HepG2 (cell line): ENCODE results near the gene FZD7. TPM values are rescaled to one million over a fixed set of nuclear protein-coding genes. Genes with fewer than 3 reads are reported as not detected.

Experiments
- ATAC-seq: fragments of 200-7000 bp; cut with Tn5 transposase; 3 replicates; pipeline ENCODE4 v1.9.1; 2020; ENCODE audit warnings: mild to moderate bottlenecking, moderate library complexity
- BruUV-seq: library from RNA; stranded (reverse); fragments of 400-500 nt; replicated peaks from 2 replicates; lab custom pipeline; 2021; lab: Mats Ljungman, UMichigan
- CTCF ChIA-PET: fragments of 300-600 bp; formaldehyde crosslinking; extraction: SDS; loops from one replicate; lab custom pipeline; 2021; ENCODE audit warnings: low total read pairs, inconsistent platforms, low intra/inter-chr PET ratio; lab: Yijun Ruan, JAX
- POLR2A ChIA-PET: fragments of 350-600 bp; sonication (Branson Sonifier 250); formaldehyde crosslinking; loops from one replicate; lab custom pipeline; 2020; ENCODE audit warnings: antibody characterized with exemption, inconsistent platforms; lab: Yijun Ruan, JAX
- DNase-seq: peaks from one replicate; pipeline ENCODE4 v3.0.0-alpha.2; 2015; ENCODE audit warnings: low spot score
- FAIRE-seq: peaks from 3 replicates; lab custom pipeline; 2011; peaks lifted over from hg19 to GRCh38; lab: Jason Lieb, UNC
- H2AFZ ChIP-seq: one replicate; pipeline ENCODE4 v1.6.1; 2011; ENCODE audit warnings: low read length, inconsistent platforms
- H3K27ac ChIP-seq: fragments of 300-600 bp; 3 replicates; pipeline ENCODE4 v1.8.0; 2011; ENCODE audit warnings: mixed run types, mild to moderate bottlenecking, mixed read lengths, low read length, inconsistent platforms; ENCODE audit not compliant: insufficient read depth; ENCODE audit errors: extremely low read length
- H3K27me3 ChIP-seq, 2 experiments: fragments of 200-600 bp in 1 of 2; 2 replicates in 1 of 2; 3 replicates in 1 of 2; pipeline versions ENCODE4 v1.6.0 to v1.8.0; 2011; ENCODE audit warnings: low read length in 2 of 2, mild to moderate bottlenecking in 2 of 2, moderate library complexity in 2 of 2, inconsistent platforms in 1 of 2; ENCODE audit not compliant: insufficient read depth in 2 of 2, control insufficient read depth in 1 of 2
- H3K36me3 ChIP-seq, 2 experiments: fragments of 200-600 bp in 1 of 2; replicated peaks in 1 of 2; 2 replicates in 1 of 2; 3 replicates in 1 of 2; pipeline versions ENCODE4 v1.5.1 to v1.8.0; 2011; ENCODE audit warnings: low read length in 2 of 2, inconsistent platforms in 1 of 2; ENCODE audit not compliant: insufficient read depth in 2 of 2, control insufficient read depth in 1 of 2
- H3K4me1 ChIP-seq: 2 replicates; pipeline ENCODE4 v1.5.1; 2012; ENCODE audit warnings: low read length, inconsistent platforms; ENCODE audit not compliant: insufficient read depth
- H3K4me2 ChIP-seq: 2 replicates; pipeline ENCODE4 v1.6.0; 2011; ENCODE audit warnings: low read depth, low read length, inconsistent platforms
- H3K4me3 ChIP-seq, 3 experiments: fragments of 200-600 bp in 1 of 3; sonication (generic), shearing (Covaris generic) in 1 of 3; replicated peaks in 1 of 3; 2 replicates each; pipeline ENCODE4 v1.5.1; 2011 to 2016; ENCODE audit warnings: low read length in 3 of 3, inconsistent platforms in 2 of 3, low read depth in 2 of 3, mild to moderate bottlenecking in 2 of 3, control low read depth in 1 of 3, mixed read lengths in 1 of 3; ENCODE audit not compliant: insufficient read depth in 1 of 3
- H3K79me2 ChIP-seq: one replicate; pipeline ENCODE4 v1.6.1; 2011; ENCODE audit warnings: low read length, inconsistent platforms; ENCODE audit not compliant: insufficient read depth
- H3K9ac ChIP-seq: 2 replicates; pipeline ENCODE4 v1.6.0; 2011; ENCODE audit warnings: mild to moderate bottlenecking, low read depth, low read length, inconsistent platforms; ENCODE audit not compliant: insufficient read depth
- H3K9me3 ChIP-seq: 2 replicates; pipeline ENCODE4 v1.5.1; 2012; ENCODE audit warnings: mild to moderate bottlenecking, low read length
- H4K20me1 ChIP-seq: 2 replicates; pipeline ENCODE4 v1.6.0; 2011; ENCODE audit warnings: inconsistent platforms, mild to moderate bottlenecking, low read length, moderate library complexity; ENCODE audit not compliant: insufficient read depth
- ARNT2 ChIP-seq: sonication (generic); formaldehyde crosslinking; IDR thresholded peaks from 2 replicates; pipeline ENCODE4 v1.8.0; 2022; ENCODE audit warnings: mild to moderate bottlenecking, low read depth, missing genetic modification reagents, moderate library complexity
- CCDC6 ChIP-seq: sonication (generic); formaldehyde crosslinking; IDR thresholded peaks from 2 replicates; pipeline ENCODE4 v1.8.1; 2022; ENCODE audit warnings: mild to moderate bottlenecking, missing genetic modification reagents, moderate library complexity
- FOSL2 ChIP-seq: sonication (generic); formaldehyde crosslinking; IDR thresholded peaks from 2 replicates; pipeline ENCODE4 v1.4.0; 2020; ENCODE audit warnings: missing genetic modification reagents
- HNRNPLL ChIP-seq: fragments of 200-400 bp; formaldehyde crosslinking; IDR thresholded peaks from 2 replicates; pipeline ENCODE4 v1.6.1; 2017; ENCODE audit warnings: mild to moderate bottlenecking, low read depth, low read length; ENCODE audit not compliant: poor library complexity, severe bottlenecking
- MAFF ChIP-seq: IDR thresholded peaks from 2 replicates; pipeline ENCODE4 v1.6.1; 2011; ENCODE audit warnings: low read depth, low read length, improper control_type of control experiment
- MXD1 ChIP-seq: sonication (generic); formaldehyde crosslinking; IDR thresholded peaks from 2 replicates; pipeline ENCODE4 v1.4.0; 2020; ENCODE audit warnings: mild to moderate bottlenecking, missing genetic modification reagents
- NRL ChIP-seq: sonication (generic); formaldehyde crosslinking; IDR thresholded peaks from 2 replicates; pipeline ENCODE4 v1.5.0; 2020; ENCODE audit warnings: missing genetic modification reagents, mild to moderate bottlenecking, moderate library complexity, borderline replicate concordance
- PLSCR1 ChIP-seq: sonication (generic); formaldehyde crosslinking; IDR thresholded peaks from 2 replicates; pipeline ENCODE4 v1.5.0; 2020; ENCODE audit warnings: missing genetic modification reagents, mild to moderate bottlenecking, borderline replicate concordance
- THAP7 ChIP-seq: sonication (generic); formaldehyde crosslinking; IDR thresholded peaks from 2 replicates; pipeline ENCODE4 v1.8.1; 2023; ENCODE audit warnings: mild to moderate bottlenecking, missing genetic modification reagents
- THRA ChIP-seq: sonication (generic); formaldehyde crosslinking; IDR thresholded peaks from 2 replicates; pipeline ENCODE4 v1.4.0; 2020; ENCODE audit warnings: missing genetic modification reagents, borderline replicate concordance
- ZGPAT ChIP-seq: IDR thresholded peaks from 2 replicates; pipeline ENCODE4 v1.6.1; 2016; ENCODE audit warnings: mild to moderate bottlenecking
- ZNF331 ChIP-seq: sonication (generic); formaldehyde crosslinking; IDR thresholded peaks from 2 replicates; pipeline ENCODE4 v1.4.0; 2020; ENCODE audit warnings: missing genetic modification reagents
- ZNF350 ChIP-seq: sonication (generic); formaldehyde crosslinking; IDR thresholded peaks from 2 replicates; pipeline ENCODE4 v1.4.0; 2020; ENCODE audit warnings: mild to moderate bottlenecking, low read depth, missing genetic modification reagents, borderline replicate concordance
- ZNF557 ChIP-seq: sonication (generic); formaldehyde crosslinking; IDR thresholded peaks from 2 replicates; pipeline ENCODE4 v1.4.0; 2020; ENCODE audit warnings: missing genetic modification reagents
- ZNF570 ChIP-seq: sonication (generic); formaldehyde crosslinking; IDR thresholded peaks from 2 replicates; pipeline ENCODE4 v1.4.0; 2020; ENCODE audit warnings: mild to moderate bottlenecking, missing genetic modification reagents, borderline replicate concordance
- ZNF619 ChIP-seq: sonication (generic); formaldehyde crosslinking; IDR thresholded peaks from 2 replicates; pipeline ENCODE4 v1.4.0; 2020; ENCODE audit warnings: mild to moderate bottlenecking, missing genetic modification reagents
- ZNF639 ChIP-seq: conservative IDR thresholded peaks from 2 replicates; pipeline ENCODE4 v1.6.1; 2018; ENCODE audit warnings: missing genetic modification reagents
- ZNF7 ChIP-seq: IDR thresholded peaks from 2 replicates; pipeline ENCODE4 v1.6.1; 2016; ENCODE audit warnings: missing biosample characterization, missing genetic modification reagents
- ZNF841 ChIP-seq: sonication (generic); formaldehyde crosslinking; IDR thresholded peaks from 2 replicates; pipeline ENCODE4 v1.8.1; 2023; ENCODE audit warnings: missing genetic modification reagents, borderline replicate concordance
- WGBS: methylation state at CpG from one replicate; pipeline ENCODE4 v1.1.6; 2017; ENCODE audit warnings: low lambda C conversion rate; 5-methylcytosine and 5-hydroxymethylcytosine counted together
- in situ Hi-C: cut with HindIII; loops from 2 replicates; pipeline ENCODE4 v1.10.0; 2017; ENCODE audit warnings: low pct_unique_long_range_greater_than_20kb; ENCODE audit not compliant: extremely low pct_ligation_motif_present
- intact Hi-C: fragments of 100-400 bp; cut with micrococcal nuclease; formaldehyde crosslinking; loops from one replicate; pipeline ENCODE4 v1.10.0; 2022; ENCODE audit not compliant: unreplicated experiment
- polyA plus RNA-seq, 8 experiments: library from polyadenylated mRNA; depleted of rRNA in 3 of 8; stranded (reverse) in 7 of 8; unstranded in 1 of 8; fragments of >200 nt; fragmentation: Illumina TruSeq in 4 of 8; extraction: Trizol in 4 of 8; gene quantifications; 2 replicates each; pipeline versions ENCODE4 v1.2.1 to v1.2.3, GENCODE V29; 2011 to 2016; ENCODE audit warnings: low read depth in 4 of 8, missing spikeins in 1 of 8, mixed read lengths in 1 of 8; ENCODE audit not compliant: insufficient read depth in 1 of 8
- total RNA-seq, 5 experiments: library from RNA; depleted of rRNA; stranded (reverse); fragments of >200 nt; fragmentation: Illumina TruSeq; extraction: Trizol; gene quantifications; 2 replicates each; pipeline ENCODE4 v1.2.3, GENCODE V29; 2016; ENCODE audit warnings: low read depth in 1 of 5

The FZD7 gene
- total and polyA plus RNA-seq, 2 of the 13 experiments (the other 11 are each of a cell fraction or from before 2014, with no cell fraction given) = 0.13 to 0.38 TPM

- no peak within 1 kb of the TSS for H2AFZ ChIP-seq
- no peak for FAIRE-seq
- TF ChIP-seq ZNF841 (CRISPR knock-in tag) (no peak), ARNT2 (no peak), MAFF (no peak), THRA (no peak), ZNF331 (CRISPR knock-in tag) (no peak), HNRNPLL (no peak), PLSCR1 (CRISPR knock-in tag) (no peak), CCDC6 (no peak), ZNF350 (no peak), ZNF570 (no peak), THAP7 (CRISPR knock-in tag) (no peak), ZNF619 (no peak), MXD1 (no peak), NRL (CRISPR knock-in tag) (no peak), ZGPAT (CRISPR knock-in tag) (no peak), ZNF639 (CRISPR knock-in tag) (no peak), FOSL2 (CRISPR knock-in tag) (no peak), ZNF557 (CRISPR knock-in tag) (no peak), ZNF7 (CRISPR knock-in tag) (no peak)
Measured at GRCh38 chr2:202072737-202073401, 39.2 kb downstream of the FZD7 start, which contains the start of gene KIAA2012. KIAA2012 (plus strand) TSS chr2:202073255; CDS start chr2:202073628, 373 bp downstream.

More at GRCh38 chr2:202072737-202073401, 39.2 kb downstream of the FZD7 start, which contains the start of gene KIAA2012:
- Histone ChIP-seq H3K79me2 (no peaks in the 10 kb centered on the region), H3K27ac (no peak within 1 kb of the TSS), H3K9ac (no peak within 1 kb of the TSS), H3K36me3 (no peaks in the 10 kb centered on the region), H3K4me3 (no peak within 1 kb of the TSS), H4K20me1 (no peaks in the 10 kb centered on the region), H3K27me3 (peaks cover 0 to 3% of the 10 kb centered on the region in 2 experiments; a peak in 2 of 5 replicates), H3K4me2 (no peak within 1 kb of the TSS), H3K9me3 (no peaks in the 10 kb centered on the region), H3K4me1 (0 out of 2 replicates have a peak, but pooled peaks cover 6% of the 10 kb centered on the region)
- POLR2A ChIA-PET = no interaction called here
- WGBS = 20% methylated on average over 11 of the region's 11 CpGs
- DNase-seq (no peak), ATAC-seq (peak; percentile 49)
- in situ Hi-C loops (no loop called here), intact Hi-C loops (no loop called here)
- CTCF ChIA-PET = no interaction called here
- BruUV-seq = no TSS peak
